A673 (cell line): ENCODE measurements around the gene PCNT.

Experiments used
- EZH2 ChIP-seq: fragments of 200-600 bp; sonication (generic); IDR thresholded peaks from 2 replicates; pipeline ENCODE4 v1.6.1; 2017; ENCODE audit warnings: borderline replicate concordance, low read depth, mild to moderate bottlenecking, mixed read lengths, antibody characterized with exemption, low read length; ENCODE audit not compliant: poor library complexity, severe bottlenecking
- TF ChIP-seq, protein P1 (sequence below): fragments of 300-800, 200-600 bp; sonication (generic); conservative IDR thresholded peaks from 2 replicates; pipeline ENCODE4 v1.5.1; 2017; ENCODE audit warnings: low read depth, mild to moderate bottlenecking, antibody characterized with exemption, low read length, moderate library complexity, mixed read lengths

DNA sequence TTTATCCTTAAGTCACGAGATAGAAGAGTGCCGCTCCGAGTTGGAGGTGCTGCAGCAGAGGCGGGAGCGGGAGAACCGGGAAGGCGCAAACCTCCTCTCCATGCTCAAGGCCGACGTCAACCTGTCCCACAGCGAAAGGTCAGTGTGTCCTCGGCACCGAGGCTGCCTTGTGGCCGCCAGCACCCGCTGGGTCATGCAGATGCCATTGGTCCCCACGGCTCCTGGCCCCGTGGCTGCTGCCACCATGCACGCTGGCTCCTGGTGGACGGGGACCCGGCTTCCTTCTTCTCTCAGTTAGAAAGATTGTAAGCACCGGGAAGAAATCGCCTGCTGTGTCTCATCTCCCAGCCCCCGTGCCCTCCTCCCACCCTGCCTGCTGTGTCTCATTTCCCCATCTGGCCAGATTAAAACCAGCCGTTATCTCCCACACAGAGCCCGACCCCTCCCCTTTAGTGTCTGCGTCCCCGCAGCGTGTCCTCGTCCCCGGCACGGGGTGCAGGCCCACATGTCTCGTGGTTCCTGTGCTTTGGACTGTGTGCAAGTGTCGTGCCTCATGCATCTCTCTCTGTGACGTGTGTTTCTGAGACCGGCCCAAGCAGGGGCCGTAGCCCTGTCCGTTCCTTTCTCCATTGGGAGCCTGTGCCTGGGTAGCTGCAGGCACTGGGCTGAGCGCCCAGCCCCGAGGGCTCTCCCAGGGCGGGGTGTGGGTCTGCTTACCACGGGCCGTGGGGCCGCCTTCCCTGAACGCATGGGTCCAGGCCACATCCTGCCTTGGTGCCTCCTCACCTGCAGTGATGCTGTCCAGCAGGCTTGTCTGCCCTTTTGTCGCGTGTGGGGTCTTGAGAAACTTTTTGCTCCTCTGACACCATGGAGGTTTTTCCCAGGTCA, 62.1 kb downstream of the PCNT start:
- TF ChIP-seq, protein P1, sequence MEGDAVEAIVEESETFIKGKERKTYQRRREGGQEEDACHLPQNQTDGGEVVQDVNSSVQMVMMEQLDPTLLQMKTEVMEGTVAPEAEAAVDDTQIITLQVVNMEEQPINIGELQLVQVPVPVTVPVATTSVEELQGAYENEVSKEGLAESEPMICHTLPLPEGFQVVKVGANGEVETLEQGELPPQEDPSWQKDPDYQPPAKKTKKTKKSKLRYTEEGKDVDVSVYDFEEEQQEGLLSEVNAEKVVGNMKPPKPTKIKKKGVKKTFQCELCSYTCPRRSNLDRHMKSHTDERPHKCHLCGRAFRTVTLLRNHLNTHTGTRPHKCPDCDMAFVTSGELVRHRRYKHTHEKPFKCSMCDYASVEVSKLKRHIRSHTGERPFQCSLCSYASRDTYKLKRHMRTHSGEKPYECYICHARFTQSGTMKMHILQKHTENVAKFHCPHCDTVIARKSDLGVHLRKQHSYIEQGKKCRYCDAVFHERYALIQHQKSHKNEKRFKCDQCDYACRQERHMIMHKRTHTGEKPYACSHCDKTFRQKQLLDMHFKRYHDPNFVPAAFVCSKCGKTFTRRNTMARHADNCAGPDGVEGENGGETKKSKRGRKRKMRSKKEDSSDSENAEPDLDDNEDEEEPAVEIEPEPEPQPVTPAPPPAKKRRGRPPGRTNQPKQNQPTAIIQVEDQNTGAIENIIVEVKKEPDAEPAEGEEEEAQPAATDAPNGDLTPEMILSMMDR, result no peak
- no peak for TF ChIP-seq EZH2
